ENCODE results near the gene IDUA.

The IDUA gene

DNA sequence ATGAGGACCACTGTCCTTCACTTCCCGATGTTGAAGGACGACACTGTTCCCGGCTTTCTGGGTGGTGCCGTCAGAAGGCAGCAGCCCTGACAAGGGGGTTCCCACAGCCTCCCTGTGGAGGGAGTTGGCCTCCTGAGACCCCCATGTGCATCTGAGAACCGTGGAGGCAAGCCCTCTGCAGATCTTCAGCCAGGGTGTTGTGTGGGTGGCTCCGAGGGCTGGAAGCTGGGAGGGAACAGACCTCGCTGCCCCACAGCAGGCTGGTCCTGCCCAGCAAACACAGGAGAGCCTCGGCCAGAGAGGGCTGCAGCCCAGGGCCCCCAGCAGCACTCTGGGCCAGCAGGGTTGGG, 29.6 kb upstream of the IDUA start:
- Histone ChIP-seq H3K27me3 (ENCODE audit: control insufficient read depth in 1 of 2, insufficient read depth in 2 of 2, low read length in 2 of 2) (no peaks in the 10 kb centered on the region), H3K36me3 (ENCODE audit: control insufficient read depth in 2 of 2, insufficient read depth in 2 of 2, low read length in 2 of 2) (peaks cover 0 to 17% of the 10 kb centered on the region in 2 donors), H3K9me3 (ENCODE audit: control insufficient read depth in 2 of 2, low read length in 2 of 2) (no peaks in the 10 kb centered on the region), H3K4me1 (ENCODE audit: control insufficient read depth, insufficient read depth, low read length) (no peaks in the 10 kb centered on the region), H3K27ac (ENCODE audit: low read length) (no peak overlapping the region), H3K4me3 (ENCODE audit: low read length in 2 of 2) (no peak overlapping the region), H3K9ac (ENCODE audit: low read length in 2 of 2) (no peak overlapping the region)

DNA sequence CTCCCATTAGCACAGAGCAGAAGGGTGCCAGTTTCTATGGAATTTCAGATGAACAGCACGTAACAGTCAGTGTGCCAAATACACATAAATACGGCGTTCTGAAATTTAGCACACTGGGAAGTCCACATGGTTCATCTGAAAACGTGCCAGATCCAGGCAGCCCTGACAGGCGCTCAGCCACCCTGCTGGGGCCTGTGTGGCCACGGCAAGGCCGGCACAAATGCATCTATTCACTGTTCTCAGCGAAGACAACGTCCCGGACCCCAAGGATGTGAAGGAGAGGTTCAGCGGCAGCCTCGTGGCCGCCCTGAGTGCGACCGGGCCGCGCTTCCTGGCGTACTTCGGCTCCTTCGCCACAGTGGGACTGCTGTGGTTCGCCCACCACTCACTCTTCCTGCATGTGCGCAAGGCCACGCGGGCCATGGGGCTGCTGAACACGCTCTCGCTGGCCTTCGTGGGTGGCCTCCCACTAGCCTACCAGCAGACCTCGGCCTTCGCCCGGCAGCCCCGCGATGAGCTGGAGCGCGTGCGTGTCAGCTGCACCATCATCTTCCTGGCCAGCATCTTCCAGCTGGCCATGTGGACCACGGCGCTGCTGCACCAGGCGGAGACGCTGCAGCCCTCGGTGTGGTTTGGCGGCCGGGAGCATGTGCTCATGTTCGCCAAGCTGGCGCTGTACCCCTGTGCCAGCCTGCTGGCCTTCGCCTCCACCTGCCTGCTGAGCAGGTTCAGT, 29.1 kb upstream of the IDUA start:
- Histone ChIP-seq H3K4me1 (ENCODE audit: control insufficient read depth, insufficient read depth, low read length) (no peaks in the 10 kb centered on the region), H3K9me3 (ENCODE audit: control insufficient read depth in 2 of 2, low read length in 2 of 2) (no peaks in the 10 kb centered on the region), H3K9ac (ENCODE audit: low read length in 2 of 2) (no peak overlapping the region), H3K36me3 (ENCODE audit: control insufficient read depth in 2 of 2, insufficient read depth in 2 of 2, low read length in 2 of 2) (peaks cover 0 to 19% of the 10 kb centered on the region in 2 donors), H3K27me3 (ENCODE audit: control insufficient read depth in 1 of 2, insufficient read depth in 2 of 2, low read length in 2 of 2) (no peaks in the 10 kb centered on the region), H3K27ac (ENCODE audit: low read length) (no peak overlapping the region), H3K4me3 (ENCODE audit: low read length in 2 of 2) (no peak overlapping the region)

DNA sequence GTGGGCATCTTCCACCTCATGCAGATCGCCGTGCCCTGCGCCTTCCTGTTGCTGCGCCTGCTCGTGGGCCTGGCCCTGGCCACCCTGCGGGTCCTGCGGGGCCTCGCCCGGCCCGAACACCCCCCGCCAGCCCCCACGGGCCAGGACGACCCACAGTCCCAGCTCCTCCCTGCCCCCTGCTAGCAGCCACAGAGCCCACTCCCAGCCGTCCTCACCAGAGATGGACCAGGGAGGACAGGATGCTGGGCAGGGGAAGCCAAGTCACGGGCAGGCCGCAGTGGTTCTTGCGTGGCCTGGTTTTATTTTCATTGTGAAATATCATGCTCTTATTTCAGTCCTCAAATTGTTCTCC, 28.6 kb upstream of the IDUA start:
- Histone ChIP-seq H3K27me3 (ENCODE audit: control insufficient read depth in 1 of 2, insufficient read depth in 2 of 2, low read length in 2 of 2) (no peaks in the 10 kb centered on the region), H3K36me3 (ENCODE audit: control insufficient read depth in 2 of 2, insufficient read depth in 2 of 2, low read length in 2 of 2) (peaks cover 0 to 17% of the 10 kb centered on the region in 2 donors), H3K9me3 (ENCODE audit: control insufficient read depth in 2 of 2, low read length in 2 of 2) (no peaks in the 10 kb centered on the region), H3K9ac (ENCODE audit: low read length in 2 of 2) (no peak overlapping the region), H3K4me1 (ENCODE audit: control insufficient read depth, insufficient read depth, low read length) (no peaks in the 10 kb centered on the region), H3K27ac (ENCODE audit: low read length) (no peak overlapping the region), H3K4me3 (ENCODE audit: low read length in 2 of 2) (no peak overlapping the region)

DNA sequence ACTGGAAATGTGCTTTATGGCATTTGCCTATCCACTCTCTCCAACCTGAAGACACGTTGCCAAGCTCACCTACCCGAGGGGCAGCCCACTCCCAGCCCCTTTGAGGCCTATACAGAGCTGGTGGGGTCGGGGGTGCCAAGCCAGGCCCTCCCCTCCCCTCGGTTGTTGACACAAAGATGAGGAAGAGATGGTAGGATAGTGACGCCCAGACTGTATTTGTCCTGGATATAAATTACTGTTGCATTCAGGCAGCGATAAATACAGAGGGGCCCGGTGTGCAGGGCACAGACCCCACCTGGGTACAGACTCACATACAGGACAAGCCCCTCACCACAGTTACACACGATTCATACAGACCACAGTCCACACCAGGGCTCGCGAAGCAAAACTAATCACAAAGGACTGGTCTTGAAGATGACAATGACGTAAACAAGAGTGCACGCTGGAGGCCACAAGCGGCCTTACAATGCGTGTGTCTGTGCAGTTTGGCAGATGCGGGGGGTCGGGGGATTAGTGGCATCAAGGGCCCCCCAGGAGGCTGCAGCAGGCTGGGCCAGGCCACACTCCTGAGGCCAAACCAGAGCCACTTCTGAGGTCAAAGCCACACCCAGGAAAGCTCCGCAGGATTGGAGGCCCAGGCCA, 28.0 kb upstream of the IDUA start:
- Histone ChIP-seq H3K27ac (ENCODE audit: low read length) (no peak overlapping the region), H3K9me3 (ENCODE audit: control insufficient read depth in 2 of 2, low read length in 2 of 2) (no peaks in the 10 kb centered on the region), H3K4me3 (ENCODE audit: low read length in 2 of 2) (no peak overlapping the region), H3K27me3 (ENCODE audit: control insufficient read depth in 1 of 2, insufficient read depth in 2 of 2, low read length in 2 of 2) (no peaks in the 10 kb centered on the region), H3K36me3 (ENCODE audit: control insufficient read depth in 2 of 2, insufficient read depth in 2 of 2, low read length in 2 of 2) (peaks cover 0 to 15% of the 10 kb centered on the region in 2 donors), H3K4me1 (ENCODE audit: control insufficient read depth, insufficient read depth, low read length) (no peaks in the 10 kb centered on the region), H3K9ac (ENCODE audit: low read length in 2 of 2) (no peak overlapping the region)

DNA sequence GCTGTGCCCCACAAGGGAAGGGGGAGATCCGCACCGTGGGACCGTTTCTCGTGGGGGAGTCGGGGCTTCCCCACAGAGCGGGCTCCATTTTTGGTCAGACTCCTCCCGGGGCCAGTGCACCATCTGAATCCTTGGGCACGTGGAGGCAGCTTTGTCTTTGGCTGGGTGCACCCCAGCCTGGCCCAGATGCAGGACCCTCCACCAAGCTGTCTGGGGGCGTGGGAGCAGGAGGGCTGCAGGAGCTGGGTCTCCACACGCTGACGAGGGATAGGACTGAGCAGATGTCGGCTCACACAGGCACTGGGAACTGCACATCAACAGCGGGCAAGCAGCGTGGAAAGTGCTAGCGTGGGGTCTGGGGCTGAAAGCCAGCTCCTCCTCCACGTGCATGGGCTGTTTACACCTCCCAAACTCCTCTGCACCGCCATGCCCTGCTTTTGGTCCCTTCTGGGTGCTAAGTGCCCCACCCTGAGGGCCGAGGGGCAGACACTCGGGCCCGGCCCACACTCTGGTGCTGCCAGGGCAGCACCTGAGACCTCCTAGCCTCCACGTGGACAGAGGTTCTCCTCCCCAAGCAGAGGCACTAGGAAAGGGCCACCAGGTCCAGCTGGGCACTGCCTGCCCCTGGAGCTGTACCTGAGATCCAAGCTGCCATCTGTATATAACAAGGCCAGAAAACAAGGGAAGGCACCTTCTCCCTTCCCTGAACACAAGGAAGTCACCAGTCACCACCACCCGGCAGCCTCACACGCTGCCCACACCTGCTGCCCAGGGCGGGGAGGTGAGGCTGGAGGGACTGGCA, 27.3 kb upstream of the IDUA start:
- no peaks in the 10 kb centered on the region for H3K4me1 ChIP-seq (ENCODE audit: control insufficient read depth, insufficient read depth, low read length)
- H3K27ac ChIP-seq (ENCODE audit: low read length): no peak overlapping the region
- no peaks in the 10 kb centered on the region for H3K27me3 ChIP-seq (ENCODE audit: control insufficient read depth in 1 of 2, insufficient read depth in 2 of 2, low read length in 2 of 2)
- no peak overlapping the region for H3K4me3 ChIP-seq (ENCODE audit: low read length in 2 of 2)
- H3K36me3 ChIP-seq (ENCODE audit: control insufficient read depth in 2 of 2, insufficient read depth in 2 of 2, low read length in 2 of 2): peaks cover 0 to 12% of the 10 kb centered on the region in 2 donors
- no peak overlapping the region for H3K9ac ChIP-seq (ENCODE audit: low read length in 2 of 2)
- no peaks in the 10 kb centered on the region for H3K9me3 ChIP-seq (ENCODE audit: control insufficient read depth in 2 of 2, low read length in 2 of 2)

DNA sequence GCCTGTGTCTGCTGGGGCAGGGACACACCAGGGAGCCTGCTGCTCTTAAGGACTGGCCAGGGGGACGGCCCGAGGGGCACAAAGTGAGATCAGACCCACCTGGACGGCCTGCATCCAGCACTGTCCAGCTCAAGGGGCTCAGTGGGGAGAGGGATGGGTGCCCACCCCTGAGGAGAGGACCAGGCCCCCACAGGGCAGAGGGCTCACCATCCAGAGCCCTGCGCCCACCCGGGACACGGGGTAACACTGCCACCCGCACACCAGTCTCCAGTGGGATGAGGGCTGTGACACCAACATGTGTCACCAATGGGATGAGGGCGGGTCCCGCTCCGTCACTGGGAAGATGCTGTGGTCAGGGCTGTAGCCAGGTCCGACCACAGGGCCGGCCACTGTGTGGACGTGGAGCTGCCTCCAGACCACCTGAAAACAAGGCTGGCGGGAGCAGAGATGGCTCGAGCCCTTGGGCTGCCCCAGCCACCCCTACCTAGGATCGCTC, 26.7 kb upstream of the IDUA start:
- Histone ChIP-seq H3K9ac (ENCODE audit: low read length in 2 of 2) (no peak overlapping the region), H3K27me3 (ENCODE audit: control insufficient read depth in 1 of 2, insufficient read depth in 2 of 2, low read length in 2 of 2) (no peaks in the 10 kb centered on the region), H3K9me3 (ENCODE audit: control insufficient read depth in 2 of 2, low read length in 2 of 2) (no peaks in the 10 kb centered on the region), H3K4me3 (ENCODE audit: low read length in 2 of 2) (no peak overlapping the region), H3K27ac (ENCODE audit: low read length) (no peak overlapping the region), H3K4me1 (ENCODE audit: control insufficient read depth, insufficient read depth, low read length) (no peaks in the 10 kb centered on the region), H3K36me3 (ENCODE audit: control insufficient read depth in 2 of 2, insufficient read depth in 2 of 2, low read length in 2 of 2) (peaks cover 0 to 11% of the 10 kb centered on the region in 2 donors)

DNA sequence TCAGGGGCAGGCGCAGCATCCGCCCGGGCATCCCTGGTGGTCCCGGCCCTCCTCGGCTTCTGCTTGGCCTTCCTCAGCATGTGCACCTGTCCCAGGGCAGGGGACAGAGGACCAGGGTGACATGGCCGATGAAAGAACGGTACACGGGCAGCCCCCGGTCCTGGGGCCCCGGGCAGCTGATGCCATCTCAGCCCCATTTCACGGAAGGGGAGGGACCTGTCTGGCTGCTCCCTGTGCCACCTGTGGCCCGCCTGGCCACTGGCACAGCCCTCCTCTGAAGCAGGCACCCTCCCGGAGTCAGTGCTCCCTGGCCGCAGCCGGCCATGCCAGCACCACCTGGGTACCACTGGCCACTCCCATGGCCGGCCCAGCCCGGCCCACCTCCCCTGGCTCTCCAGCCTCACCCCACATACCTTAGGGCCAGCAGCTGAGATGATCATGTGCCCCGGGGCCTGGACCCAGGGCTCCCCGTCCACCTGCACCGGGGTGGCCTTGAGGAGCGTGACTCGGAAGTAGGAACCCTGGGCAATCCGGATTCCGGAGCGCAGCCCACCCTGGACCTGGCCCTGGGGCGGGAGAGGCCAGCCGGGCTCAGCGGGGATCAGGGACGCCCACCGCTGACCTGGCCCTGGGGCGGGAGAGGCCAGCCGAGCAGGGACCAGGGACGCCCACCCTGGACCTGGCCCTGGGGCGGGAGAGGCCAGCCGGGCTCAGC, 26.1 kb upstream of the IDUA start:
- Histone ChIP-seq H3K4me3 (ENCODE audit: low read length in 2 of 2) (no peak overlapping the region), H3K9me3 (ENCODE audit: control insufficient read depth in 2 of 2, low read length in 2 of 2) (no peaks in the 10 kb centered on the region), H3K9ac (ENCODE audit: low read length in 2 of 2) (no peak overlapping the region), H3K36me3 (ENCODE audit: control insufficient read depth in 2 of 2, insufficient read depth in 2 of 2, low read length in 2 of 2) (peaks cover 0 to 11% of the 10 kb centered on the region in 2 donors), H3K4me1 (ENCODE audit: control insufficient read depth, insufficient read depth, low read length) (no peaks in the 10 kb centered on the region), H3K27me3 (ENCODE audit: control insufficient read depth in 1 of 2, insufficient read depth in 2 of 2, low read length in 2 of 2) (no peaks in the 10 kb centered on the region), H3K27ac (ENCODE audit: low read length) (no peak overlapping the region)

DNA sequence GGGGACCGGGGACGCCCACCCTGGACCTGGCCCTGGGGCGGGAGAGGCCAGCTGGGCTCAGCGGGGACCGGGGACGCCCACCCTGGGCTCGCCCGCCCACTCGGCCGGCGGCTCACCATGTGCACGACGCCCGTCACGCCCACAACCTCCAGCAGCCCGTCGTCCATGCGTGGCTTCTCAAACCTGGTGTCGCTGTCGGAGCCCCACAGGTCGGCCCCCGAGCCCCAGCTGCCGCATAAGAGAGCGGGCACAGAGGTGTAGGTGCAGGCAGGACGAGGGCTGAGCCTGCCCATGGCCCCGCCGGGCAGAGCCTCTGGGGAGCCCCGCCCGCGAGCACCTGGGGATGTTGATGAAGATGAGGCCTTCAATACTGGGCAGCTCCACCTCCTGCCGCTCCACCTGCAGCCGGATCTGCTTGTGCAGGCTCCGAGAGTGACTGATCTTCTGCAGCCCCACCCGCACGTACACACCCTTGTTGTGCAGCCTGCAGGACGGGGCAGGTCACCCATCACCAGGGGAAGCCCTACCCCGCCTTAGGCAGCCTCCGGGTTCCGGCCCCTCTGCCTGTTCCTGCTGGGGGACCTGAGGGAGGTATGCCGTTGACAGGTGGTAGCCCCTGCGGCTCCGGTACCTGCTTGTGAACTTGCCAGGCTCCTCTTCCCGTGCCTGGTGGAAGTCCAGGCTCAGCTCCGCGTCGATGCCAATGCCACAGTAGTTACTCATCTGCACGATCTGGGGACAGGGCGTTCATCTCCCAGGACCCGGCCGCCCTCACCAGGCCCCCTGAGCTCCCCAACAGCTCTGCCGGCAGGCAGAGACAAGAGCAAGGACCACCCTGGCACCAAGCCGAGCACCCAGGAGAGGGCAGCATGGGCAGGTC, 25.3 kb upstream of the IDUA start:
- H3K9me3 ChIP-seq (ENCODE audit: control insufficient read depth in 2 of 2, low read length in 2 of 2): no peaks in the 10 kb centered on the region
- no peak overlapping the region for H3K27ac ChIP-seq (ENCODE audit: low read length)
- no peak overlapping the region for H3K4me3 ChIP-seq (ENCODE audit: low read length in 2 of 2)
- H3K36me3 ChIP-seq (ENCODE audit: control insufficient read depth in 2 of 2, insufficient read depth in 2 of 2, low read length in 2 of 2): peaks cover 0 to 14% of the 10 kb centered on the region in 2 donors
- no peak overlapping the region for H3K9ac ChIP-seq (ENCODE audit: low read length in 2 of 2)
- no peaks in the 10 kb centered on the region for H3K27me3 ChIP-seq (ENCODE audit: control insufficient read depth in 1 of 2, insufficient read depth in 2 of 2, low read length in 2 of 2)
- H3K4me1 ChIP-seq (ENCODE audit: control insufficient read depth, insufficient read depth, low read length): no peaks in the 10 kb centered on the region

DNA sequence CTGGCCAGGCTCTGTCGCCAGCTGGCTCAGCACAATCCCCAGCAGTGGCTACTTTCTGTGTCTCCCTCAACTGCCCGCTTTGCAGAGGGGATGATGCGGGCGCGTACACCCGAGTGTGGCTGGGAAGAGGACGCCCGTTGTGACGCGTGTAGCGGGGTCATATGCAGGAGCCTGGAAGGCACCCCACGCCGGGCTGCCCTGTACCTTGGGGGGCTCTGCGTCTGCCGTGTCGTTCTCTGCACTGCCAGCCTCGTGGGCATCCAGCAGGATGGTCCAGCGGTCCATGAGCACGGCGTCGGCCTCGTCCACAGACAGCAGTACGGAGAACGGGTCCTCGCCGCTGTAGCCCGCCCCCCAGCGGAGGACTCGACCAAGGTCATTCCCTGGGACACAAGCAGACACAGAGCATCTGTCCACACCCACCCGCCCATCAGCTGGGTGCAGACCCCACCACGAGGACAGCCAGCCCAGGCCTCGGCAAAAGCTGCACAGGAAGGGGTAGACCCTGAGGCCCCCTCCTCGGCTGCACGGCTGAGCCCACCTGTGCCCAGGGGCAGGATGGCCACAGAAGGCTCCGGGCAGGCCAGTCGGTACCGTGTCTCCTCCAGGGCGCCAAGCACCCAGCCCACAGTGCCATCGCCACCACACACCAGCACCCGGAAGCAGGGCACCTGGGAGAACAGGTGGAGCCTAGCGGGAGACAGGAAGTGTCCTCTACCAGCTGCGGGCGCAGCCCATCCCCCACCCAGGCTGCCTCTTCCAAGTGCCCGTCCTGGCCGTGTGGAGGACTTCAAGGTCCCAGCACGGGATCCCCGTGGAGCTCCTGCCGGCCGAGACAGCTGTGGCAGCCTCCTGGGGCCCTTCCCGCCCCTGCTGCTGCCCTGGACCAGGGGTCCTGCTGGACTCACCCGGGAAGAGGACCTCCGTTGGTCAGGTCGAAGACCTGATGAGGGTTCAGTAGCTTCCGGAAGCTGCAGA, 24.3 kb upstream of the IDUA start:
- Histone ChIP-seq H3K4me3 (ENCODE audit: low read length in 2 of 2) (no peak overlapping the region), H3K36me3 (ENCODE audit: control insufficient read depth in 2 of 2, insufficient read depth in 2 of 2, low read length in 2 of 2) (peaks cover 0 to 16% of the 10 kb centered on the region in 2 donors), H3K9me3 (ENCODE audit: control insufficient read depth in 2 of 2, low read length in 2 of 2) (no peaks in the 10 kb centered on the region), H3K27me3 (ENCODE audit: control insufficient read depth in 1 of 2, insufficient read depth in 2 of 2, low read length in 2 of 2) (peaks cover 0 to 4% of the 10 kb centered on the region in 2 donors), H3K4me1 (ENCODE audit: control insufficient read depth, insufficient read depth, low read length) (peaks cover 2% of the 10 kb centered on the region), H3K27ac (ENCODE audit: low read length) (no peak overlapping the region), H3K9ac (ENCODE audit: low read length in 2 of 2) (no peak overlapping the region)

Measured in stomach smooth muscle (tissue), 2 donors.